GM18498 (cell line): ENCODE measurements around the gene TMEM221.

Experiments
- ATAC-seq: cut with Tn5 transposase; IDR thresholded peaks from one replicate; pipeline ENCODE4 v1.9.1; 2021; ENCODE audit warnings: mild to moderate bottlenecking, moderate library complexity; ENCODE audit not compliant: unreplicated experiment

TMEM221 gene

GRCh38 chr19:17448131-17448967 is at the start of gene TMEM221:
TMEM221 (minus strand) TSS chr19:17448668; CDS start chr19:17448462, 206 bp downstream.
- ATAC-seq, result no peak

GRCh38 chr19:17497149-17497798 is 48.8 kb upstream of the TMEM221 start:
- ATAC-seq, result no peak

- ATAC-seq, result peak; percentile 82
These were observed 48.0 kb upstream of the TMEM221 start for GRCh38 chr19:17496337-17496997.

GRCh38 chr19:17495639-17496296 is 47.3 kb upstream of the TMEM221 start:
- ATAC-seq, result no peak

- no peak for ATAC-seq
These were observed 42.8 kb upstream of the TMEM221 start for GRCh38 chr19:17491287-17491686.

- no peak for ATAC-seq
These were observed 41.9 kb upstream of the TMEM221 start for GRCh38 chr19:17490411-17490810.

GRCh38 chr19:17489392-17490030 is 41.0 kb upstream of the TMEM221 start:
- no peak for ATAC-seq

- peak; percentile 83 for ATAC-seq
These were observed 40.3 kb upstream of the TMEM221 start for GRCh38 chr19:17488593-17489391.

GRCh38 chr19:17487284-17488121 is 39.0 kb upstream of the TMEM221 start:
- no peak for ATAC-seq

GRCh38 chr19:17486545-17487240 is 38.2 kb upstream of the TMEM221 start:
- no peak for ATAC-seq

- ATAC-seq, result no peak
These were observed 36.2 kb upstream of the TMEM221 start for GRCh38 chr19:17484520-17485185.

- no peak for ATAC-seq
These were observed 35.1 kb upstream of the TMEM221 start for GRCh38 chr19:17483605-17484002.

- no peak for ATAC-seq
These were observed 34.6 kb upstream of the TMEM221 start for GRCh38 chr19:17482877-17483604.

GRCh38 chr19:17481986-17482385 is 33.5 kb upstream of the TMEM221 start:
- ATAC-seq, result no peak

- no peak for ATAC-seq
These were observed 30.9 kb upstream of the TMEM221 start for GRCh38 chr19:17479325-17479791.

- no peak for ATAC-seq
These were observed 27.2 kb upstream of the TMEM221 start for GRCh38 chr19:17475541-17476115.
